ENCODE data around the gene FAM117A.

DNA sequence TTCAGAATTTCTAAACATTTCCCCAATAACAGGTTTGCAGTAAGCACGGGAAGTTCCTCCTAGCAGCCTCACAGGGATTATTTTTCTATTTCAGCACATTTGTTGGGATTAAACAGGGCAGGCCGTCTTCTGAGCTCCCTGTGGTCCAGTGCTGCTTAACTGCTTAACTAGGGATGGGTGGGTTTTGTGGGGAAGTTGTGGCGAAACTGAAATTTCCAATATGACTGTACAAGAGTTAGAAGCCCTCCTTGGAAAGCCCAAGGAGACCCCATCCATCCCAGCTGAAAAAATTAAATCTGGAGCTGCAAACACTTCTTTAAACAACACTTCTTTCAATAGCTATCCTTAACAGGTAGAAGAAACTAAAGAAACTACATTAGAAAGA is 22.2 kb downstream of the FAM117A start:
- TF ChIP-seq, protein P1, sequence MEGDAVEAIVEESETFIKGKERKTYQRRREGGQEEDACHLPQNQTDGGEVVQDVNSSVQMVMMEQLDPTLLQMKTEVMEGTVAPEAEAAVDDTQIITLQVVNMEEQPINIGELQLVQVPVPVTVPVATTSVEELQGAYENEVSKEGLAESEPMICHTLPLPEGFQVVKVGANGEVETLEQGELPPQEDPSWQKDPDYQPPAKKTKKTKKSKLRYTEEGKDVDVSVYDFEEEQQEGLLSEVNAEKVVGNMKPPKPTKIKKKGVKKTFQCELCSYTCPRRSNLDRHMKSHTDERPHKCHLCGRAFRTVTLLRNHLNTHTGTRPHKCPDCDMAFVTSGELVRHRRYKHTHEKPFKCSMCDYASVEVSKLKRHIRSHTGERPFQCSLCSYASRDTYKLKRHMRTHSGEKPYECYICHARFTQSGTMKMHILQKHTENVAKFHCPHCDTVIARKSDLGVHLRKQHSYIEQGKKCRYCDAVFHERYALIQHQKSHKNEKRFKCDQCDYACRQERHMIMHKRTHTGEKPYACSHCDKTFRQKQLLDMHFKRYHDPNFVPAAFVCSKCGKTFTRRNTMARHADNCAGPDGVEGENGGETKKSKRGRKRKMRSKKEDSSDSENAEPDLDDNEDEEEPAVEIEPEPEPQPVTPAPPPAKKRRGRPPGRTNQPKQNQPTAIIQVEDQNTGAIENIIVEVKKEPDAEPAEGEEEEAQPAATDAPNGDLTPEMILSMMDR (IDR thresholded peaks at IDR 0.05; ENCODE audit: borderline replicate concordance, extremely low read depth, low read length, poor library complexity, severe bottlenecking) = no peak
- TF ChIP-seq EZH2 (IDR thresholded peaks at IDR 0.05; ENCODE audit: borderline replicate concordance, low read depth, low read length, severe bottlenecking) = no peak
